COLO668 (cell line): ENCODE measurements around the gene CD109.

Experiments used
- DNase-seq: peaks from one replicate; lab custom pipeline; 2025; ENCODE audit not compliant: unreplicated experiment; lab: John Stamatoyannopoulos, UW

CD109 gene

DNA sequence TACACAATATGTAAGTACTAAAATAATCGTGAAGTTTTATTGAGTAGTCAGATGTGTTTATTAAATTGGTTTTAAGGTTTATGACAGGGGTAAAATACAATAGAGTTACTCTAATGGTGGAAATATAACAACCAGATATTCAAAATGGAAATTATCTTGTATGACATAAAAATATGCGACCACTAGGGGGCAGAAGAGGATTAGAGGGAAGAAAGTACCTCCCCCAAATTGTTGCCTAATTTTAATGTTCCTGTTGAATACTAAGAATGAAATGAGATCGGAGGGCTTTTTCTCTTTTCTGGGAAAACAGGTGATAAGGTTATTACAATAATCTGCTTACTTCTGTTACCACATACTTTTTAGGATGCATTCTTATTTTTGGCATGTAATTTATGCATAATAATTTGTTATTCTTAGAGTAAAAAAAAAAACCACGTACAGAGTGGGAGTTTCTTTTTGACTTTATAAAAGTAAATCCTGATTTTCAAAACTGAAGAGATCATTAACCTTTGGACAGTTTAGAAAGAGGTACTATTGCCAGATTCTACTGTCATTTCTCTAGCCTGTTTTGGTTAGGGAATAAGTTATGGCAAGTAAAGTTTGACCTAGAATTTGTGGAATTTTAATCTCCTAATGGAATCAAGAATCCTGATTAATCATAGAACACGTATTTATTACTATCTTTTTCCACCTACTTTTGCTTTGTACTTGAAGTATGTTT is 159.2 kb downstream of the CD109 start:
- no peak for DNase-seq

DNA sequence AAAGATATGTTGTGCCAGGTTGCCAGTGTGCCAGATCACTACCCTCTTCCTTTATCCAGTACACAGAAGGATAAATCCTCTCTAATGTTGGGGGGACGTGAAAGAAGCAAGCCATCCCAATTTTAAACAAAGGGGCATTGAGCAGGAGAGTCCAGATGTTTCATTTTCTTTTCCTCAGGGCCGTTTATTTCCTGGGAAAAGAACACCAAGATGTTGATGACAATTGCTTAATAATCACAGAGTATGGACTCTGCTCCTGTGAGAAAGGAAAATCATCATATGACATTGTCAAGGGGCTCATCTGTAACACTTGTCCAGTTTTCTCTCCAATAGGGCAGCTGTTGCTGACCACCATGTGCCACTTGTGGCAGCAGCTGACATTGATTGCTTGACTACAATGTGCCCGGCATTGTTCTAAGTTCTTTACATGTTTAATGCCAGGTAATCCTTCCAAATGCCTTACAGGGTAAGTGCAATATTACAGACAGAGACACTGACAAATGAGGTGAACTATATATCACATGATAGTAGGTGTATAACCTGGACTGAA is 161.4 kb downstream of the CD109 start:
- no peak for DNase-seq

DNA sequence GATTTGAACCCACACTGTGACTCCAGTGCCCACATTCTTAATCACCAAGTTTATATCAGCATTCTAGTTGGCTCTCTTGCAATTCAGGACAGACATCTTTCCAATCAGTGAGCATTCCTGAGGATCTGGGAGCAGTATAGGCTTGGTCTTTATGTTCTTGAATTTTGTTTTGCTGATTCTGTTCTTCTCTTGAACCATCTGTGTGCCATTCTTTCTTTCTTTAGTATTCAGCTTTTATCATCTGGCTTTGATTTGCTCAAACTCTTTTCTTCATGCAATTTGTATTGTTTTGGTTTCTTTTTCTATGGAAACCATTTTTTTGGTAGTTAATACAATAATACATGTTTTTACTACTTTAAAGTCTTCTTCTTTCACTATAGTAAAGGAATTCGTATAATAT is 162.4 kb downstream of the CD109 start:
- no peak for DNase-seq

DNA sequence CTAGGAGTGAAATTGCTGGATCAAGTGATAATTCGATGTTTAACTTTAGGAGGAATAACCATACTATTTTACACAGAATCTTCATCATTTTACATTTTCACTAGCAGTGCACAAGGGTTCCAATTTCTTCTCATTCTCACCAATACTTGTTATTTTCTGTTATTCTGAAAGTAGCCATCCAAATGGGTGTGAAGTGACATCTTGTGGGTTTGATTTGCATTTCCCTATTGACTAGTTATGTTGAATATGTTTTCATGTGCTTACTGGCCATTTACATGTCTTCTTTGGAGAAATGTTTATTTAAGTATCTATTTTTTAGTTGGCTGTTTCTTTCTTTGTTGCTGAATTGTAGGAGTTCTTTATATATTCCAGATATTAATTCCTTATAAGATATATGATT is 164.3 kb downstream of the CD109 start:
- DNase-seq = no peak

DNA sequence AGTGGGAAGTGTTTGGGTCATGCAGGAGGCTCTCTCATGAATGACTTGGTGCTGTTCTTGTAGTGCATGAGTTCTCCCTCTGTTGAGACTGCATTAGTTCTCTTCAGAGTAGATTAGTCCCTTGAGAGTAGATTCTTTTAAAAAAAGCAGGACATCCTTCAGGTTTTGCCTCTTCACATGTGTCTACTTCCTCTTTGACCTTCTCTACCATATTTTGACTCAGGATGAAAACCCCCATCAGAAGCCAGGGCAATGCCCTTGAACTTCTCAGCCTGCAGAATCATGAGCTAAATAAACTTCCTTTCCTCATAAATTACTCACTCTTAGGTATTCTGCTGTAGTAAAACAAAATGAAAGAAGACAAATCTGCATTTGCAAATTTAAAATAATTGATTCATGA is 170.3 kb downstream of the CD109 start:
- no peak for DNase-seq

DNA sequence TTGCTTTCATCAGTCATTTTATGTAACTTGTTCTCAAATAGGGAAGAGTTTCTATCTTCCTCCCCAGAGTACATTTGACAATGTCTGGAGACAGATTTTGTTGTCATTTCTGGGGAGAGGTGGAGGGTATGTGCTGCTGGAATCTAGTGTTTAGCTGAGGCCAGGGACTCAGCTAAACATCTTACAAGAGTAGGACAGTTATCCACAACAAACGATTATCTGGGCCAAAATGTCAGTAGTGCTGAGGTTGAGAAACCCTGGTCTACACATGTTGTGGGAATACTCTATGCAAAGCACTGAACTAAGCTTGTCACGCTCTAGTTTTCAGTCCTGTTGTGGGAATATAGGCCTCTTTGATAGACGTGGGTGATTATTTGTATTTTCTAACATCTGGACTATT is 171.4 kb downstream of the CD109 start:
- no peak for DNase-seq

DNA sequence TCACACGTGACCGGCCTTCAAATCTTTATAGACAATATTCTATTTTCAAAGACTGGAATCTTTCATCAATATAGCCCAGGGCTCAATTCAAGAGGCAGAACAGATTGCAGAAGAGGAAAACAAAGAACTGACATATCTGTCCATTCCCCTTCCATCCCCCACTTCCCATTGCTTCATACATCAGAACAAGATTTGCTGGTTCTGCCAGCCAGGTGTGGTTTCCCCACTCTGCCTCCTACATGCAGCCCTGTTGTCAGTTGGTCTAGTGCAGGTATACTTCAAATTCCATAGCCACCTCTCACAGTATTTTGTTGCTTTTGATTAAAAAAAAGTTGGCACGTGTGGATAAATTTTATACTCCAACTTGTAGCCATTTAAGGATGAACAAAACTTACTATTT is 174.9 kb downstream of the CD109 start:
- no peak for DNase-seq

DNA sequence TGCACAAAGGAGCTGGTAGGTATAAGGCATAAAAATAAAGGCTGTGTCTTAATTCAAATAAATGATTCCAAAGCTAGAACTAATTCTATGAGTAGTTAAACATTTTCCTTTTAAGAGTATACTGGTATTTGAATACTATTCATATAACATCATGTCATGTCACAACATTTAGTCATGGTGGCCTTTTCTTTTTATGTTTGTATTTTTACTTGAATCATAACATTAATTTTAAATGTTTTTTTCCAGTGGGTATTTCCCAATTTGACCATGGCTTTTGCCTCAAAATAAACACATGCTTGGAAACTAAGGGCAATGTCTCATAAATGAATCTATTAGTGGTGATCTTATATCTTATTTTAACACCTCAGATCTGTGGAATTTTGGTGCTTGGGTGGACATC is 177.1 kb downstream of the CD109 start:
- DNase-seq = no peak
